Esophagus mucosa (tissue), 1 donor: ENCODE data around the gene RPL15. TPM values are rescaled to one million over a fixed set of nuclear protein-coding genes. Genes with fewer than 3 reads are reported as not detected.
A peak's percentile ranks its signal among the peaks of the same experiment; 100 is the strongest.

Experiments used
- ATAC-seq: fragments of 200-7000 bp; cut with Tn5 transposase; one replicate; pipeline ENCODE4 v1.9.1; 2020
- total RNA-seq: library from RNA; stranded (reverse); gene quantifications from one replicate; pipeline ENCODE4 v1.2.4, GENCODE V29; 2023
- donor health status: DM: yes; HTN: yes; CAD: no.

RPL15 gene
- total RNA-seq, 1 donor from 2014 or later, result 1,347 TPM

DNA sequence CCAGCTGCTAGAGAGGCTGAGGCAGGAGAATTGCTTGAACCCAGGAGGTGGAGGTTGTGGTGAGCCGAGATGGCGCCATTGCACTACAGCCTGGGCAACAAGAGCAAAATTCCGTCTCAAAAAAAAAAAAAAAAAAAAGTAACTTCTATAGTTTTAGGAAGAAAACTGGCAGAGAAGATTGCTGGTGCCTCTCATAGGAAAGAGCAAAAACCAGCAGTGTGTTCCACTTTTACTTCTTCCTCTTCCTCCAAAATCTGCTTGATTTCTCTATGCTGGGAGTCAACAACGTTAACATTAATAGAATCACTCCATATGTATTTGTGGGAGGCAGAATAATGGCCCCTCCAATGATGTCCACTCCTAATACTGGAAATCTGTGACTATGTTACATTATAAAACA, 15.6 kb downstream of the RPL15 start:
- no peak for ATAC-seq

DNA sequence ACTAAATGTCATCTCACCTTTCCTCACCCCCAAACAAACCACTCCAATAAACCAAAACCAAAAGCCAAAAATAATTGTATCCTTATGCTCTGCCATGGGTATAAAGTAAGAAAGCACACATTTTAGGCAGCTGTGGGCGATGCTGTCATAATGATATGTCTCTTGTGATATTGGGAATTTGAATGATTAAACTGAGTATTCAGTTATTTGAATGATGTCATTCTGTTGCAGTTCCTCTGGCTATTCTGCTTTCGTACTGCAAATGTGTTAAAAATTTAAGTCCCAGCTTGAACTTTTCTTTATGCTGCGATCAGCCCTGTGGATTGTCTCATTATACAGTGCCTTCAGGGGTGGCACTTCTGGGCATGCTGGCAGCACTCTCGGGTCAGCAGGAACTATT, 17.3 kb downstream of the RPL15 start:
- ATAC-seq, result no peak

DNA sequence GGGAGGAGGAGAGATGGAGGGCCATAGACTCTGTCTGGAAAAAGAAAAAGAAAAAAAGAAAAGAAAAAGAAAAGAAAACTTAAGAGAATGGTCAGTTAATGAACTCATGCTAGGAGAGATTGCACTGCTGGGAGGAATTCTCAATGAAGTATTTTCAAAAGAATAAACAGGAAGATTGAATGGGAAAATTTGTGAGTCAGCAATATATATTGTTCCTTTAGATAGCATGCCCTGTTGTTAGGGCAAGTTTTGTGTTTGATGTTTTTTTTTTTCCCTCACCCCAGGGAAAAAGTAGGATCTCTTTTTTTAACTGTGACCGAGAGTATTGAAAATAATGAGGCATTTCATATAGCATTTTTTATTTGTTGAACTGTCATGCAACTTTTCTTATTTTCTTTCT, 20.4 kb downstream of the RPL15 start:
- no peak for ATAC-seq

- no peak for ATAC-seq
These were observed 21.8 kb downstream of the RPL15 start for GRCh38 chr3:23938688-23939087.

DNA sequence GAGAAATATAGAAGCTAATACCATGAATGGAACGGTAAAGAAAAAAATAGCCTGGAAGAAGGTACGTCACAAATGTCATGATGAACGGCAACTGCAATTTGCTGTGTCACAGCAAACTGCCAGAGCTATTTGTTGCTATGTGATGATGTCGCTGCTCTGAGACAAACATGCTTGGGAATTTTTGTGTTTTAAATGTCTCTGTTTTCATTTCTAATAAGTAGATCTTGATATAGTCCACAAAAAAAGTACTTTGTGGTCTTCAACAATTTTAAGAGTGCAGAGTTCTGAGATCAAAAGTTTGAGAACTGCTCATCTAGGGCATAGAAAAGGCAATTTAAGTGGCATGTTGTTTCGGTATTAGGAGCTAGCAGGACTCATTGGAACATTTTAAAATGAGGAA, 23.8 kb downstream of the RPL15 start:
- no peak for ATAC-seq

DNA sequence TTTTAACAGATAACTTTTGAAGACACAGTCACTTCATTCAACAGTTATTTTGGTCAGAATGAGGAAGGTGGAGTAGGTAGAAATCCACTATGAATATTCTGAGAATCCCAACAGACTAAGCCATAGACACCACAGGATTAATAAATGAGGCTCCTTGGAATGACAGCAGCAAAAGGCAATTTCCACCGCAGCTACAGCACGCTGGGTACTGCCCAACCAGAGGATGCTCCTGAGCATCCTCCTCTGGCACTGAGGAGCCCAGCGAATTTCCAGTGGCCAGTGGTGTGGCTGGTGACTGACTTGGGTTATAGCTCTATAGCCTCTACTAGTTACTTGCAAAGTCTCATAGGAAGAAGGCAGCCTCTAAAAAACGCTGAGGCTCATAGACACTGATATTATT, 24.5 kb downstream of the RPL15 start:
- ATAC-seq, result no peak

- no peak for ATAC-seq
These were observed 25.6 kb downstream of the RPL15 start for GRCh38 chr3:23942546-23942945.

GRCh38 chr3:23944007-23944783, 27.3 kb downstream of the RPL15 start:
- no peak for ATAC-seq

- ATAC-seq, result peak; percentile 68
These were observed 28.1 kb downstream of the RPL15 start, which contains the start of gene NR1D2 for GRCh38 chr3:23944861-23945662. Gene NR1D2 (plus strand): TSS chr3:23945286. CDS start chr3:23945579, 293 bp downstream.

DNA sequence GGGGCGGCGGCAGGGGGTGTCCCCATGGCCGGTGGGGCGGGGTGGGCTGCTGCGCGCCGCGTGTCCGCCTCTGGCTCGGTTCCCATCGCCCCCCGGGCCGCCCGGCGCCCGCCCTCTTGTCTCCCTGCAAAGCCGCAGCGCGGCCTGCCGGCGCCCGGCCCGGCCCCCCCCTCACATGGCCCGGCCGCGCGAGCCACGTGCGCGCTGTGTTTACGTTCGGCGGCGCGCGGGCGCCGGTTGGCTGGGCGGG, 28.7 kb downstream of the RPL15 start:
- no peak for ATAC-seq

DNA sequence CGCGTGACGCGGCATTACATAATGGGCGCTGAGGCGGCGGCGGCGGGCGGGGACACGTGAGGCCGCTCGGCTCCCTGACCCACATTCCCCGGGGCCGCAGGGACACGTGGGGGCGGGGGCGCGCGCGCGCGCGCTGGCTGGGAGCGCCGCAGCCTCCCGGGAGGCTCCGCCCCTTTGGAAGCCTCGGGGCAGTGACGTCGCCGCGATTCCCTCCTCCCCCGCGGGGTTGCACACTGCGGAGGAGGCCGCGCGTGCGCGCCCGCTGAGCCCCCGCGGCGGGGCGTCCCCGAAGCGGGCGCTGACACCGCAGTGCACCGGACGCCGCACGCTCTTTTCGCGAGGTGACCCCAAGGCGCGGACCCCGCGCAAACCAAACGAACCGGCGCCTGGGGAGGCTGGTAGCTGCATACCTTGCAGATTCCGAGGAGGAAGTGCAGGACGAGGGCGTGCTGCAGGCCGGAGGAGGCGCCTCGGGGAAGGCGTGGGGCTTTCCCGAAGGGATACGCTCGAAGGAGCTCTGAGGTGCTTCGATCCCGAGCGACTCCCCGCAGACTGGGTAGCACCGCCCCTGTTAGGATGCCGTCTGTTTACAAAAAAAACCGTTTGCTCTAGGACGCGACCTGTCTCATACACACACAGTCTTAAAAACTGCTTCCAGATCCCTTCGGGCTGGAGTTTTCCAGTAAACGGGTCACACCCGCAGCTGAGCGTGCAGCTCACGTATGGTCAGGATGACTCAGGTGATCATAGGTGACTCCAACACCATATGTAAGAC, 29.2 kb downstream of the RPL15 start:
- ATAC-seq, result peak; percentile 95

GRCh38 chr3:23948761-23949160, 31.8 kb downstream of the RPL15 start:
- no peak for ATAC-seq

- ATAC-seq, result no peak
These were observed 32.9 kb downstream of the RPL15 start for GRCh38 chr3:23949784-23950183.

- ATAC-seq, result no peak
These were observed 33.4 kb downstream of the RPL15 start for GRCh38 chr3:23950293-23950692.

DNA sequence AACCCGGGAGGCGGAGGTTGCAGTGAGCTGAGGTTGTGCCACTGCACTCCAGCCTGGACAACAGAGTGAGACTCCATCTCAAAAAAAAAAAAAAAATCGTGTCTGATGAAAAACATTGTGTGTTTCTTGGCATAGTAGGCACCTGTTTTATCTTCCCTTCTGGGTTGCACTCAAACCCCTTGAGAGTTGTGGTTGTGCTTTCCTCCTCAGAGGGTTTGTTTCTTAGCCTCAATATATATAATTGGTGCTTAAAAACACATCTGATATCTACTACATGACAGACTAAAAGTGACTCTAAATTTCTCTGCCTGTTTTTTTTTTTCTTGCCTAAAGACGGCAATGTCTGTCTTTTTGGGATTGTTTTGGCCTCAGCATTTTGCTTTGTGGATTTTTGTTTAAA, 35.7 kb downstream of the RPL15 start:
- ATAC-seq, result no peak

- ATAC-seq, result no peak
These were observed 36.6 kb downstream of the RPL15 start for GRCh38 chr3:23953523-23953922.

- no peak for ATAC-seq
These were observed 37.2 kb downstream of the RPL15 start for GRCh38 chr3:23954144-23954543.

DNA sequence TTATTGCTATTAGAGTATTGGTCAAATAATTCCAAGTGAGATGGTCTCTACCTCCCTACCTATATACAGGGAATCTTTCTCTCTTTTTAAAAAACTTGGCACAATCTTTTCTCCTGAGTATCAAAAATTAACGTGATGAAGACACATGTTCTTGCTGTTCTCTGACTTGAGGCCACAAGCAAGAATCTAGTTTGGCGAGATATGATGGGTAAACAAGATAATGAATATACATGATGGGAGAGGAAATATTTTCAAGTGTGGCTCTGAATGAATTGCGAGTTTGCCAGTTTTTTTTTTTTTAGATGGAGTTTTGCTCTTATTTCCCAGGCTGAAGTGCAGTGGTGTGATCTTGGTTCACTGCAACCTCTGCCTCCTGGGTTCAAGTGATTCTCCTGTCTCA, 39.8 kb downstream of the RPL15 start:
- ATAC-seq, result no peak

DNA sequence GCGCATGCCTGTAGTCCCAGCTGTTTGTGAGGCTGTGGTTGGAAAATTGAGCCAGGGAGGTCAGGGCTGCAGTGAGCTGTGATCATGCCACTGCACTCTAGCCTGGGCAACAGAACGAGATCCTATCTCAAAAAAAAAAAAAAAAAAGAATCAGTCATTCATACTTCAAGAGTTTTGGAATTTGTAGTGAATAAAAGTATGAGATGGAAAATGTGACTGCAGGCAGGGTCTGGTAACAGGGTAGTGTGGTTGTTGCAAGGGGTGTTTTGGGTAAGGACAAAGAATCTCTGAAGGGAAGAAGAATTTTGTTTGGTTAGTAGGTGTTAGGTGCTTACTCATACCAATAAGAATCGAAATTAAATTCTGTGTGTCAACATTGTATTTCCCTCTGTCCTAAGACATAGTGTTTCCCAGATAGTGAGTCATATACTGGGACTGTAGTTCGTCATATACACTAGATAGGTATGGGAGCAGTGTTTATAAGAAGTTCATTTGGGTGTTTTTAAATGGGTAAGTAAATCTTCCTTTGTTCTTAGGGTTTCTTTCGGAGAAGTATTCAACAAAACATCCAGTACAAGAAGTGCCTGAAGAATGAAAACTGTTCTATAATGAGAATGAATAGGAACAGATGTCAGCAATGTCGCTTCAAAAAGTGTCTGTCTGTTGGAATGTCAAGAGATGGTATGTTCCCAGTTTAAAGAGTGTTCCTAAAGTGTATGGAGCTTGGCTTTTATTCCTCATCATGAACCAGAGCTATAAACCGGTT, 42.4 kb downstream of the RPL15 start:
- peak; percentile 99 for ATAC-seq

DNA sequence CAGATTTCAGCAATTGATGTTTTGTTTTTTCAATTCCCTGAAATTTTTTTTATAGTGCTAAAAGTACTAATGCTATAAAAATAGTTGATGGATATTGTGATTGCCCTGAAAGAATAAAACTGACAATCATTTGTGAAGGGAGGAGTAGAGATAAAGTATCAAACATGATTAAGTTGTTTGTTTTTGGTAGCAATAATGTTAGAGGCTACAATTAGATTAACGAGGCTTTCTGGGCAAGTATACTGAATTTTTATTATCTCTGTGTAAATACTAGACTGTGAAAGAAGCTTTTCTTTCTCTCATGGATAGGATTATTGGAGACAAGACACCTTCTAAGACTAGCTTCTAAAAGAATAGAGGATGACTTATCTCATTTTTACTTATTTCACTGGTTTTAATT, 43.7 kb downstream of the RPL15 start:
- no peak for ATAC-seq

GRCh38 chr3:23961066-23961465, 44.1 kb downstream of the RPL15 start:
- no peak for ATAC-seq

DNA sequence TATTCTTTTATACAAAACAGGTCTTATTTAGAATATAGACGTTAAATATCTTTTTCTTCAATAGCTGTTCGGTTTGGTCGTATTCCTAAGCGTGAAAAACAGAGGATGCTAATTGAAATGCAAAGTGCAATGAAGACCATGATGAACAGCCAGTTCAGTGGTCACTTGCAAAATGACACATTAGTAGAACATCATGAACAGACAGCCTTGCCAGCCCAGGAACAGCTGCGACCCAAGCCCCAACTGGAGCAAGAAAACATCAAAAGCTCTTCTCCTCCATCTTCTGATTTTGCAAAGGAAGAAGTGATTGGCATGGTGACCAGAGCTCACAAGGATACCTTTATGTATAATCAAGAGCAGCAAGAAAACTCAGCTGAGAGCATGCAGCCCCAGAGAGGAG, 45.0 kb downstream of the RPL15 start:
- ATAC-seq, result no peak
